ENCODE measurements around the gene PACRG.

Gene PACRG

GRCh38 chr6:163310973-163311383 is 583.2 kb downstream of the PACRG start:
- no peak for TF ChIP-seq REST (IDR thresholded peaks at IDR 0.05; ENCODE audit: insufficient read depth in 1 of 2, low read depth in 2 of 2, low read length in 2 of 2)
- no peak for TF ChIP-seq TAF1 (IDR thresholded peaks at IDR 0.05; ENCODE audit: borderline replicate concordance, insufficient read depth, low read length)
- no peak for TF ChIP-seq POLR2AphosphoS5 (IDR thresholded peaks at IDR 0.05; ENCODE audit: low read depth, low read length)
- TF ChIP-seq FOXP2 (optimal IDR thresholded peaks at IDR 0.05; ENCODE audit: borderline replicate concordance, extremely low read depth, extremely low read length, insufficient read depth), result no peak
- no peak for TF ChIP-seq SIN3A (IDR thresholded peaks at IDR 0.05; ENCODE audit: borderline replicate concordance, insufficient read depth, low read length)

GRCh38 chr6:163311830-163312229 is 584.1 kb downstream of the PACRG start:
- TF ChIP-seq FOXP2 (optimal IDR thresholded peaks at IDR 0.05; ENCODE audit: borderline replicate concordance, extremely low read depth, extremely low read length, insufficient read depth) (no peak), POLR2AphosphoS5 (IDR thresholded peaks at IDR 0.05; ENCODE audit: low read depth, low read length) (no peak), REST (IDR thresholded peaks at IDR 0.05; ENCODE audit: insufficient read depth in 1 of 2, low read depth in 2 of 2, low read length in 2 of 2) (no peak), TAF1 (IDR thresholded peaks at IDR 0.05; ENCODE audit: borderline replicate concordance, insufficient read depth, low read length) (no peak), SIN3A (IDR thresholded peaks at IDR 0.05; ENCODE audit: borderline replicate concordance, insufficient read depth, low read length) (no peak)

DNA sequence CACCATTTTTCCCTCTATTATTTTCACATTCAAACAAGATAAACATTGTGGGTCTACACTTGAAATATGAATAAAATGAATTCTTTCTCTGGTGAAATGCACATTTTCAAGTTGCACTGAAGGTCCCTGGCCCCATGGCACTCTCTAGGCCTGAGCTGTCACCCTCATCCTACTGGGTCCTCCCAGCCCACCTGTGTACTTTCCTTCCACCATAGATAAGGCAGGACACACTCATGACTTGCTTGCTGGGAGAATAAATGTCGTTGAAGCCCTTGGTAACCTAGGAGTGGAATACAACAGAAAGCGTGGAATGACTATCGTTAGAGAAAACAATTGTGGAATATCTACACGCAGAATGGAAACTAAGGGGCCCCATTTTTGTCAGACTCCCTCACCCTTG is 585.8 kb downstream of the PACRG start:
- no peak for TF ChIP-seq POLR2AphosphoS5 (IDR thresholded peaks at IDR 0.05; ENCODE audit: low read depth, low read length)
- TF ChIP-seq TAF1 (IDR thresholded peaks at IDR 0.05; ENCODE audit: borderline replicate concordance, insufficient read depth, low read length), result no peak
- no peak for TF ChIP-seq SIN3A (IDR thresholded peaks at IDR 0.05; ENCODE audit: borderline replicate concordance, insufficient read depth, low read length)
- no peak for TF ChIP-seq FOXP2 (optimal IDR thresholded peaks at IDR 0.05; ENCODE audit: borderline replicate concordance, extremely low read depth, extremely low read length, insufficient read depth)

GRCh38 chr6:163313981-163314380 is 586.2 kb downstream of the PACRG start:
- TF ChIP-seq TAF1 (IDR thresholded peaks at IDR 0.05; ENCODE audit: borderline replicate concordance, insufficient read depth, low read length) (no peak), SIN3A (IDR thresholded peaks at IDR 0.05; ENCODE audit: borderline replicate concordance, insufficient read depth, low read length) (no peak), FOXP2 (optimal IDR thresholded peaks at IDR 0.05; ENCODE audit: borderline replicate concordance, extremely low read depth, extremely low read length, insufficient read depth) (no peak), POLR2AphosphoS5 (IDR thresholded peaks at IDR 0.05; ENCODE audit: low read depth, low read length) (no peak), REST (IDR thresholded peaks at IDR 0.05; ENCODE audit: insufficient read depth in 1 of 2, low read depth in 2 of 2, low read length in 2 of 2) (no peak)

DNA sequence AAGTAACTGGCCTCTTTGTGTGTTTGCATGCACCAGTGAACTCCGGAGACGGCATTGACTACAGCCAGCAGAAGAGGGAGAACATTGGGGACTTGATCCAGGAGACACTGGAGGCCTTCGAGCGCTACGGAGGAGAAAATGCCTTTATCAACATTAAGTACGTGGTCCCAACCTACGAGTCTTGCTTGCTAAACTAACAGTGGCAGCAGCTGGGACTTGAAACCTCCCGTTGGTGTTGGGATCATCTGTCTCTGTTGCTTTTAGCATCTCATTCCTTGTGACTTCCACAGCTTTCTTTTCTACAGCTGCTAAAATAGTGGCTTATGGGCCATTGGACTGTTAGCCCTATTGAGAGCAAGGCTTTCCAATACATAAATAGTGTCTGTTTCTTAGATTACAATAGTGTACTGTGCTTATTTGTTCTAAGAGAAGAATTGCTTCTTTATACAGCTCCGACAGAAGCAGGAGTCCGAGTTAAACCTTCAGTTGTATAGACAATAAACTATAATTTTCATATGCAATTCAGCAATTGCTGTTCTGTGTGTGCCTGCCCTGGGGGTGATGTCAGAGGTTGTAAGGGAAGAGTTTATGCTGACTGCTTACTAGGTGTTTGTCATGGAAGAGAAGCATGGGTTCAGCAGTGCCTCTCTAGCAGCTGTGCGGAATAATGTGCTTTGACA is 587.2 kb downstream of the PACRG start:
- TF ChIP-seq SIN3A (IDR thresholded peaks at IDR 0.05; ENCODE audit: borderline replicate concordance, insufficient read depth, low read length) (no peak), TAF1 (IDR thresholded peaks at IDR 0.05; ENCODE audit: borderline replicate concordance, insufficient read depth, low read length) (no peak)

DNA sequence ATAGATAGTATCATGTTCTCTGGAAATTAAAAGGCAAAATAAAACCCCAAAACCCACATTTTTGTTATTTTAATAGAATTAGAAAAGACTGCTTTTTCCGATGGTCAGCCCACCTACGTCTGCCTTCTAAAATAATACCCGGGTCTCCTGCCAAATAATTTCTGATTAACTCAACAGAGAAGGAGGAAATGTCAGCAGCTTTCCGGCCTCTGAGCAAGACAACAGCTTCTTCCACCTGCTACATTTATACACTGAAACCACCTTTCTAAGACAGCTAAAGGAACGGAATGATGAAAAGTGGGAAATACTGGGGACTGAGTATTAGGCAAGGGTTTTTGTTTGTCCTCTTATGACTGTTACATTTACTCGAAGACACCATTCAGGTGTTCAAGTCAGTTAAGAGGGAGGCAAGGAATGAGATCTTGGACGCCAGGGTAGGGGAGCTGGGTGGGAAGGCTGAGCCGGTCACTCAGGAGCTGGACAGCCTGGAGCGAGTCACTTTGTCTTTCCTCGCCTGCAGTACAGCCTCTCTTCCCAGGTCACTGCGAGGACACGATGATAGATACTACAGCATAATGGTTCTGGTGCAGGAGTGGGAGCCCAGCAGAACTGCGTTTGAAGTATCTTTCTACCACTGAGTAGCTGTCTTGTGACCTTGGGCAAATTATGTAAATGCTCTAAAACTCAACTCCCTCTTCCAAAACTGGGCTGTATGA is 590.5 kb downstream of the PACRG start:
- TF ChIP-seq SIN3A (IDR thresholded peaks at IDR 0.05; ENCODE audit: borderline replicate concordance, insufficient read depth, low read length), result no peak
- TF ChIP-seq POLR2AphosphoS5 (IDR thresholded peaks at IDR 0.05; ENCODE audit: low read depth, low read length), result no peak
- TF ChIP-seq FOXP2 (optimal IDR thresholded peaks at IDR 0.05; ENCODE audit: borderline replicate concordance, extremely low read depth, extremely low read length, insufficient read depth), result no peak
- no peak for TF ChIP-seq TAF1 (IDR thresholded peaks at IDR 0.05; ENCODE audit: borderline replicate concordance, insufficient read depth, low read length)
- TF ChIP-seq REST (IDR thresholded peaks at IDR 0.05; ENCODE audit: insufficient read depth in 1 of 2, low read depth in 2 of 2, low read length in 2 of 2), result no peak
